Nephron progenitor cell (in vitro differentiated cells): ENCODE data around the gene COG8.

Source experiments
- DNase-seq: peaks from one replicate; pipeline ENCODE4 v3.0.0; 2021
- H3K27ac Mint-ChIP-seq: 2 replicates; pipeline ENCODE4 v1.8.0; 2021; ENCODE audit warnings: mild to moderate bottlenecking, moderate library complexity, mixed read lengths
- H3K27me3 Mint-ChIP-seq: 2 replicates; pipeline ENCODE4 v1.8.0; 2021; ENCODE audit warnings: mild to moderate bottlenecking, low read depth, mixed read lengths; ENCODE audit not compliant: poor library complexity
- H3K36me3 Mint-ChIP-seq: 2 replicates; pipeline ENCODE4 v1.8.0; 2021; ENCODE audit warnings: low read depth, mixed read lengths
- H3K4me1 Mint-ChIP-seq: 2 replicates; pipeline ENCODE4 v1.8.0; 2021; ENCODE audit warnings: mixed read lengths
- H3K4me3 Mint-ChIP-seq: 2 replicates; pipeline ENCODE4 v1.8.0; 2021; ENCODE audit warnings: mild to moderate bottlenecking, moderate library complexity, mixed read lengths
- H3K9me3 Mint-ChIP-seq: 2 replicates; pipeline ENCODE4 v1.8.0; 2021; ENCODE audit warnings: mild to moderate bottlenecking, moderate library complexity, mixed read lengths
- TF ChIP-seq, protein P1 (sequence below): fragments of 200-600 bp; sonication (generic); IDR thresholded peaks from 2 replicates; pipeline ENCODE4 v1.5.0; 2021; ENCODE audit warnings: antibody characterized with exemption

Gene COG8

DNA sequence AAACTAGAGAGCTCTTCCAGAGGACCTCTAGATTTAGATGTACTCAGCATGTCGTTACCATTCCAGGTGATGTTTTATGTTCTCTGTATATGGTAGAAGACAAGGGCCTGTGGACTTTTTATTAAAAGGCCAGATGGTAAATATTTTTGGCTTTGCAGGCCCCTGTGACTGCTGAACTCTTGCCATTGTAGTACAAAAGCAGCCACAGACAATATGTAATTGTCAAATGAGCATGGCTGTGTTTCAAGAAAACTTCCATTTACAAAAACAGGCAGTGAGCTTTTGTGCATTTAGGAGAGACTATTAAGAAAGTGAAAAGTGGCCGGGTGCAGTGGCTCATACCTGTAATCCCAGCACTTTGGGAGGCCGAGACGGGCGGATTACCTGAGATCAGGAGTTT is 4.8 kb upstream of the COG8 start:
- H3K27me3 Mint-ChIP-seq = peaks cover 6% of the 10 kb centered on the region
- H3K36me3 Mint-ChIP-seq = peaks cover 36% of the 10 kb centered on the region
- H3K4me1 Mint-ChIP-seq = peaks cover 22% of the 10 kb centered on the region
- no peak overlapping the region for H3K4me3 Mint-ChIP-seq
- DNase-seq = no peak
- H3K9me3 Mint-ChIP-seq = no peaks in the 10 kb centered on the region
- no peak overlapping the region for H3K27ac Mint-ChIP-seq
- TF ChIP-seq, protein P1, sequence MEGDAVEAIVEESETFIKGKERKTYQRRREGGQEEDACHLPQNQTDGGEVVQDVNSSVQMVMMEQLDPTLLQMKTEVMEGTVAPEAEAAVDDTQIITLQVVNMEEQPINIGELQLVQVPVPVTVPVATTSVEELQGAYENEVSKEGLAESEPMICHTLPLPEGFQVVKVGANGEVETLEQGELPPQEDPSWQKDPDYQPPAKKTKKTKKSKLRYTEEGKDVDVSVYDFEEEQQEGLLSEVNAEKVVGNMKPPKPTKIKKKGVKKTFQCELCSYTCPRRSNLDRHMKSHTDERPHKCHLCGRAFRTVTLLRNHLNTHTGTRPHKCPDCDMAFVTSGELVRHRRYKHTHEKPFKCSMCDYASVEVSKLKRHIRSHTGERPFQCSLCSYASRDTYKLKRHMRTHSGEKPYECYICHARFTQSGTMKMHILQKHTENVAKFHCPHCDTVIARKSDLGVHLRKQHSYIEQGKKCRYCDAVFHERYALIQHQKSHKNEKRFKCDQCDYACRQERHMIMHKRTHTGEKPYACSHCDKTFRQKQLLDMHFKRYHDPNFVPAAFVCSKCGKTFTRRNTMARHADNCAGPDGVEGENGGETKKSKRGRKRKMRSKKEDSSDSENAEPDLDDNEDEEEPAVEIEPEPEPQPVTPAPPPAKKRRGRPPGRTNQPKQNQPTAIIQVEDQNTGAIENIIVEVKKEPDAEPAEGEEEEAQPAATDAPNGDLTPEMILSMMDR = no peak

DNA sequence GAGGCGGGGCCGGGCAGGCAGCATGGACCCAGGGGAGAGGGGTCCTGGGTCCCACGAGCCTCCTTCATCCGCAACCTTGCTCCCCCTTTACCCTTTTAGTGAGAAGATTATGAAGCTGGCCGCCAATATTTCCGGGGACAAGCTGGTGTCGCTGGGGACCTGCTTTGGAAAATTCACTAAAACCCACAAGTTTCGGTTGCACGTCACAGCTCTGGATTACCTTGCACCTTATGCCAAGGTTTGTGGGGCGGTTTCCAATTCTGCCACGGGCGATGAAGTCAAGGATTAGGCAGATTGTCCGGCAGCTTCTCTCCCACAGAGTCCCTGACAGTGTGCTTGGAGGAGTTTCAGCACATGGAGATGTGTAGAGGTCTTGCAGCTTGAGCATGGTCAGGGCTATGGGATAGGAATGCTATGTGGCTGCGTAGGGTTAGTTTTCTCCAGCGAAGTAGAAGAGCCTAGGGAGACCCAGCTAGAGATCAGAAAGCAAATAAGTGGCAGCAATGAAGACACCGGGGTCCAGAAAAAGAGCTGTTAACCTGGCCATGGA is 806 bp upstream of the COG8 start:
- H3K27me3 Mint-ChIP-seq = peaks cover 3% of the 10 kb centered on the region
- TF ChIP-seq, protein P1 = no peak
- DNase-seq = no peak
- H3K27ac Mint-ChIP-seq = peak overlapping the region; percentile 95
- H3K4me1 Mint-ChIP-seq = peaks cover 42% of the 10 kb centered on the region
- peak overlapping the region; percentile 100 for H3K4me3 Mint-ChIP-seq
- peaks cover 42% of the 10 kb centered on the region for H3K36me3 Mint-ChIP-seq
- no peaks in the 10 kb centered on the region for H3K9me3 Mint-ChIP-seq

DNA sequence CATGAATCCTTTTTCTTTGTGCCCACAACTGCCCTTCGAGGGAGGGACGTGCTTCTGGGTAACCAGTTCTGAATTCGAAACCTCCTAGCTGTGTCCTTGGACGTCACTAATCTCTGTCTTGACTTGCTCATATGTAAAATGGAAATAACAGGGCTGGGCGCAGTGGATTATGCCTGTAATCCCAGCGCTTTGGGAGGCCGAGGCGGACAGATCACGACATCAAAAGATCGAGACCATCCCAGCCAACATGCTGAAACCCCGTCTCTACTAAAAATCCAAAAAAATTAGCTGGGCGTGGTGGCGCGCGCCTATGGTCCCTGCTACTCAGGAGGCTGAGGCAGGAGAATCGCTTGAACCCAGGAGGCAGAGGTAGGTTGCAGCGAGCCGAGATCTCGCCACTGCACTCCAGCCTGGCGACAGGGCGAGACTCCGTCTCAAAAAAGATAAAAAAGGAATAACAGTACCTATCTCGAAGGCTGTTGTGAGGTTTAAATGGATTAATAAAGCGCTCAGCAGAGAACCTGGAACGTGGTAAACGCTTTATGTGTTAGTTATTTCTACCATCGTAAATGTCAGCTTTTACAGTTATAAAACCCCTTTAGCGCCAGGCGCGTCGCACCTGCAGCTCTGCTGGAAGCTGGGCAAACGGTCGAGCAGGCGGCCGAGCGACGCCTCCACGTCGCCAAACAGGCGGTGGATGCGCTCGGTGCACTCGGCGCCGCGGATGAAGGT is 641 bp downstream of the COG8 start:
- peaks cover 55% of the 10 kb centered on the region for H3K36me3 Mint-ChIP-seq

DNA sequence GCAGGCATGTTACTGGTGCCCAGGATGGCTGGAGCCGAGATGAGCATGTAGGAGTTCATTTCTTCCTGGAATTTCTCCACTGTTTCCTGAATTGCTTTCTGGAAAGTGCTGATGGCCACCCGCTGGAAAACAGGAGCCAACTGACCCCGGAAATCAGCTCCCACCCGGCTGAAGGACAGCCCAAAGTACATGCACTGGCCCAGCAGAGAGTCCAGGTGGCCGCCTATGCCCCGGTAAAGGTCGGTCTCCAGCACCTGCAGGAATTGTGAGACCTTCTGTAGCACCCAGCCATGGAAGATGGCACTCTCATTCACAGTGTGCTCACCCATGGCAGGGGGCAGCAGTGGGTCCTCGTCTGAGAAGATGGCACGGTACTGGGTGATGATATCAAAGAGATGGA is 4.7 kb downstream of the COG8 start:
- H3K4me1 Mint-ChIP-seq = peaks cover 35% of the 10 kb centered on the region
- H3K27ac Mint-ChIP-seq = no peak overlapping the region
- TF ChIP-seq, protein P1 = no peak
- H3K36me3 Mint-ChIP-seq = peaks cover 57% of the 10 kb centered on the region
- no peaks in the 10 kb centered on the region for H3K9me3 Mint-ChIP-seq
- H3K4me3 Mint-ChIP-seq = no peak overlapping the region
- no peak for DNase-seq
- H3K27me3 Mint-ChIP-seq = no peaks in the 10 kb centered on the region

More for the DNA sequence above, 641 bp downstream of the COG8 start:
- no peaks in the 10 kb centered on the region for H3K27me3 Mint-ChIP-seq
- peak overlapping the region; percentile 82 for H3K27ac Mint-ChIP-seq
- DNase-seq = no peak
- peak overlapping the region; percentile 100 for H3K4me3 Mint-ChIP-seq
- H3K9me3 Mint-ChIP-seq = no peaks in the 10 kb centered on the region
- H3K4me1 Mint-ChIP-seq = peaks cover 42% of the 10 kb centered on the region
- TF ChIP-seq, protein P1 = no peak

DNA sequence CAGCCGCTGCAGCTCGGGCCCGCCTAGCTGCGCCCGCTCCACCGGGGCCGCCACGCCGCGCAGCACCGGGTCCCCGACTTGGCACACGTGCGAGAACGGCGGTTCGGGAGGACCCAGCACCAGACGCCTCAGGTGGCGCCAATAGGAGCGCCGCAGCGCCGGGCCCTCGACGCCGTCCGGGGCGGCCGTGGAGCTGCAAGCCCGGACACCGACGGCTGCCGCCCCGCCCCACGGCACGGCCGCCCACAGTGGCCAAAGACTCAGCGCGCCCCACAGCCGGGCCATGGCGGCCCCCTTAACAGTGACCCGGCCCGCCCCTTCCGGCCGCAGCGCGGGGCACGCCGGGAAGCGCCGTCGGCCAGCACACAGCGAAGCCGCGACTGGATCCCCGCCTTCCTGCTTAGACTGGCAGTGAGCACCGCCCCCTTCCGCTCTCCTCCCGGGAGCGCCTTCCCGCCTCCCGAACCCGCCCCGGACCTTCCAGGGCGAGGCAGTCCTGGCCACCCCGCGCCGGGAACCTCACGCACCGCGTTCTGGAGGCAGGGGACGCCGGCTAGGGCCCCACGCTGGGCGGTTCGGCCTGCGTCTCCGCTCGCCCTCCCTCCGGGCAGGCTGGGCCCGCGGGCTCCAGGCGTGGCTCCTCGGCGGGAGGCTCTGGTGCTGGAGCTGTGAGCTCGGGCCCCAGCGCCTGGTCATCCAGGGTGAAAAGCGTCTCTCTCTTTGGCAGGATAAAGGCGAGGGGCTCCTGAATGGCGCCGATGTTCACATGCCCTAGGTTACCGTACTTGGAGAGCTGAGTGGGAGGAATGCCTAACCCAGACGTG is 8.9 kb downstream of the COG8 start, which contains the start of gene PDF:
Gene PDF, minus strand, starts transcription at position 303 of the 824 bp plus-strand sequence. Its CDS starts 18 bp downstream, at position 285.
- DNase-seq = peak; percentile 94
- peaks cover 53% of the 10 kb centered on the region for H3K36me3 Mint-ChIP-seq
- TF ChIP-seq, protein P1 = no peak
- no peaks in the 10 kb centered on the region for H3K9me3 Mint-ChIP-seq
- H3K4me3 Mint-ChIP-seq = peak within 1 kb of the TSS; percentile 86
- H3K4me1 Mint-ChIP-seq = peaks cover 37% of the 10 kb centered on the region
- peak within 1 kb of the TSS; percentile 95 for H3K27ac Mint-ChIP-seq
- H3K27me3 Mint-ChIP-seq = no peaks in the 10 kb centered on the region
